DMS 273 (cell line): ENCODE data around the gene MBLAC1.
"Not testable (repeated sequence)": the region's sequence is repeated elsewhere in the genome, so short reads cannot be mapped to it uniquely, and the experiment has no call there.

Experiments used
- DNase-seq: peaks from one replicate; lab custom pipeline; 2025; ENCODE audit not compliant: unreplicated experiment; lab: John Stamatoyannopoulos, UW

MBLAC1 gene

GRCh38 chr7:100122067-100122466, 4.7 kb upstream of the MBLAC1 start:
- DNase-seq: no peak

DNA sequence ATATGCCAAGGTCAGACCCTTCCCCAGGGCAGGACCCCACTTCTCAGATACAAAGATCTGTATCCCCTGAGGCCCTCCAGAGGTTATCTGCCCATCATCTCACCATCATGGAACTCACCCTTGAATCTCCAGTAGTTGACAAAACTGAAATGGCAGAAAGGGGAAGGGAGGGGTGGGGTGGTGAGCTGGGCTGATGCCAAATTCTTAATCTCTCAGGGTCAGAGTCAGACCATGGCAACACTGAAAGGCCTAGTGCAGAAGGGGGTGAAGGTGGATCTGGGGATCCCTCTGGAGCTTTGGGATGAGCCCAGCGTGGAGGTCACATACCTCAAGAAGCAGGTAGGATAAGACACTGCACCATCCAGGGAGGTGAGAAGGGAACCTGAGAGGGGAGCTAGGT, 4.2 kb upstream of the MBLAC1 start:
- DNase-seq: no peak

GRCh38 chr7:100124301-100125230, 2.2 kb upstream of the MBLAC1 start:
- no peak for DNase-seq

DNA sequence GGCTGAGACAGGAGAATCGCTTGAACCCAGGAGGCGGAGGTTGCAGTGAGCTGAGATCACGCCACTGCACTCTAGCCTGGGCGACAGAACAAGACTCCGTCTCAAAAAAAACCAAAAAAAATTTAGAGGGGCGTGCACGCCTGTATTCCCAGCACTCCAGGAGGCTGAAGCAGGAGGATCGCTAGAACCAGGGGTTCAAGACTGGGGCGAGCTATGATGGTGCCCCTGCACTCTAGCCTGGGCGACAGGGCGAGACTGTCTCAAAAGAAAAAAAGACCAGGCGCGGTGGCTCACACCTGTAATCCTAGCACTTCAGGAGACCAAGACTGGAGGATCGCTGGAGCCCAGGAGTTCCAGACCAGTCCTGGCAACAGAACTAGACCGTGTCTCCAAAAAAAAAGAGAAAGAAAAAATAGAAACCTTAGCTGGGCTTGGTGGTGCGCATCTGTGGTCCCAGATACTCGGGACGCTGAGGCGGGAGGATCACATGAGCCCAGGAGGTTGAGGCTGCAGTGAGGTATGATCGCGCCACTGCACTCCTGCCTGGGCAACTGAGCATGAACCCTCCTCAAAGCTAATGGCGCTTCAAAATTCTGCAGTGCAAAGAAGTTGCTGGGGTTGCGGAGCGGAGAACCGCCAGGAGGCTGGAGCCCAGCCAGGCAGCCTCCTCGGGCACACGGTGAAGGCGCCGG, 382 bp upstream of the MBLAC1 start:
- DNase-seq: no peak

DNA sequence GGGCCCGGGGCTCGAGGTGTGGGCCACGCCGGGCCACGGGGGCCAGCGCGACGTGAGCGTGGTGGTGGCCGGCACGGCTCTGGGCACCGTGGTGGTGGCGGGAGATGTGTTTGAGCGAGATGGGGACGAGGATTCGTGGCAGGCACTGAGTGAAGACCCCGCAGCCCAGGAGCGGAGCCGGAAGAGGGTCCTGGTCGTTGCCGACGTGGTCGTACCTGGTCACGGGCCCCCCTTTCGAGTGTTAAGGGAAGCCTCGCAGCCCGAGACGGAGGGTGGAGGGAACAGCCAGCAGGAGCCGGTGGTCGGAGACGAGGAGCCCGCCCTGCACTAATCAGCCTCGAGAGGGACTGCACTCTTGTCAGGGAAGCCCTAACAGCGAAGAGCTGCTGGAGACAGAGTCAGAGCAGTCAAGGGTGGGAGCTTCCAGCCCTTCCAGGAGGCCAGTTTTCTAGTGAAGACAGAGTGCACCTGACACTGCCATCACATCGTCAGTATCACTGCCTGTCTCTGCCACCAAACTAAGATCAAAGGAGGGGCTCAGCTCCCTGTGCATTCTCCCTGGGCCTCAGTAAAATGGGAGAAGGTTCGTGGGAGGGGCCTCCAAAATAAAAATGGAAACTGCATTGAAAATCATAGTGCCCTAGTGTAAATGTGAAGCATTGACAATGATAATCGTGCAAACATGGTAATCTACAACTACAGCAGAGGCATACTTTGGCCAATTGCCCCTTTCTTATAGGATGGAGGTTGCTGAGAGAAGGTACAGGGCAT, 1.3 kb downstream of the MBLAC1 start:
- DNase-seq: peak; percentile 58

GRCh38 chr7:100128637-100128963, 1.8 kb downstream of the MBLAC1 start:
- DNase-seq: no peak

GRCh38 chr7:100130220-100130607, 3.4 kb downstream of the MBLAC1 start:
- not testable (repeated sequence) for DNase-seq

DNA sequence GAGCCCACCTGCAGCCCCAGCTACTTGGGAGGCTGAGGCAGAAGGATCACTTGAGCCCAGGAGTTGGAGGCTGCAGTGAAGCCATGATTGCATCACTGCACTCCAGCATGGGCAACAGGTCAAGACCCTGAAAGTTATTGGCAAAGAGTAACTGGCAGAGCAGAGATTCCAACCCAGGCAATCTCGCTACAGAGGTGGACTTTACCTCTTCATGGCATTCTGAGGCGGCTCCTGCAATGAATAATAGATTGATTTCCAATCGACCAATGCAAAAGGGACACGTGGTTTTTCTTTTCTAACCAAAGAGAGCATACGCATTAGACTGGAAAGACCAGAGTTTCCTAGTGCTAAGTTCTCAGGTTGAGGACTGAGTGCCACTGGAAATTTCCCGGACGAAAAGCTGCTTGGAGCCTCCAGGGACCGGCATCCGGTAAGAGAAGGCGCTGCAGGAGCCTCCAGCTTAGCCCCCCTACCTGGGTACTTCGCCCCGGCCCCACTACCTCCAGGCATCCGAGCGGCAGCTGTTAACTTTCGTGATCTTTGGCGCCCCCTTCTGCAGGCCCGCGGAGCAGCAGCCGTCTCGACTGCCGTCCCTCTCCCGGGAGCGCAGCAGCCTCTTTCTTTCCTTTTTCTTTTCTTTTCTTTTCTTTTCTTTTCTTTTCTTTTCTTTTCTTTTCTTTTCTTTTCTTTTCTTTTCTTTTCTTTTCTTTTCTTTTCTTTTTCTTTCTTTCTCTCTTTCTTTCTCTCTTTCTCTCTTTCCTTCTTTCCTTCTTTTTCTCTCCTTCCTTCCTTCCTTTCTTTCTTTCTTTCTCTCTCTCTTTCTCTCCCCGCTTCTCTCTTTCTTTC, 4.1 kb downstream of the MBLAC1 start:
- DNase-seq: peak; percentile 92

GRCh38 chr7:100132126-100132525, 5.4 kb downstream of the MBLAC1 start:
- peak; percentile 44 for DNase-seq

DNA sequence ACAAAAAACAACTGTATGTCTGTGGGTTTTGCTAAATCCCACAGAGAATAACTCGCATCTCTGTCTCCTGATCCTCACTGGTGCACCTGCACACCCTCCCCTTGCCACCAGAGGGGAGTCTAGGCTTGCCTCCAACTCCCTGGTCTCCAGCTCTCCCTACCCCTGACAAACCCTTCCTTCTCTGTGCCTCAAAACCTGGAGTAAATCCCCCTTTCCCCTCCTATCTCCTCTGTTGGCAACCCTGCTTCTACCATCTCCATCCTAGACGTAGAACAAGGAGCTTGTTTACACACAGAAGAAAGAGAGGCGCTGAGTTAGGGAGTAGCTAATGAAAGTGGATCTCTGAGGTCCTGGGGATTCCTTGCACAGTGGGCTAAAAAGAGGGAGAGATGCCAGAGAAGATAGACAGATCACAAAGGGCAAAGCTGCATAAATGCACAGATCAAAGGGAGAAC, 6.0 kb downstream of the MBLAC1 start:
- peak; percentile 92 for DNase-seq

- no peak for DNase-seq
Observed at GRCh38 chr7:100137851-100138760, 11.3 kb downstream of the MBLAC1 start.

- DNase-seq: no peak
Observed at GRCh38 chr7:100141555-100141949, 14.8 kb downstream of the MBLAC1 start.

DNA sequence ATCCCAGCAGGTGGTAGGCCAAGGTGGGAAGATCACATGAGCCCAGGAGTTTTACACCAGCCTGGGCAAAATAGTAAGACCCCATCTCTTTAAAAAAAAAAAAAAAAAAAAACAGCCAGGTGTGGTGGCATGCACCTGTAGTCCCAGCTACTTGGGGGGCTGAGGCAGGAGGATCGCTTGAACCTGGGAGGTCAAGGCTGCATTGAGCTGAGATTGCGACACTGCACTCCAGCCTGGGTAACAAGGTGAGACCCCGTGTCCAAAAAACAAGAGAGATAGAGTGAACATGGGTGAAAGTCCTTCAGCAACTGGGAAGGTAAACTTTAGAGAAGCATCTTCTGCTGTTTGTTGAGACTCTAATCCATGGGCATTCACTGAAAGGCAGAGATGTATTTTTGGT, 15.7 kb downstream of the MBLAC1 start:
- no peak for DNase-seq

DNA sequence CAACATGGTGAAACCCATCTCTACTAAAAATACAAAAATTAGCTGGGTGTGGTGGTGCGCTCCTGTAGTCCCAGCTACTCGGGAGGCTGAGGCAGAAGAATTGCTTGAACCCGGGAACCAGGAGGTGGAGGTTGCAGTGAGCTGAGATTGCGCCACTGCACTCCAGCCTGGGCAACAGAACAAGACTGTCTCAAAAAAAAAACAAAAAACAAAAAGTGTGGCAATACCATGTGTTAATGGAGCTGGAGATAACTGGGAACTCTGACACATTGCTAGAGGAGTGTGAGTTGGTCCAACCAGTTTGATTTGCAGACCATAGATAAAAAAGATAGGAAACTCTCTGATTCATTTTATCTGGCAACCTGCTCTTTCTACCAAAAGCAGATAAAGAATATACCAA, 19.6 kb downstream of the MBLAC1 start:
- DNase-seq: not testable (repeated sequence)

DNA sequence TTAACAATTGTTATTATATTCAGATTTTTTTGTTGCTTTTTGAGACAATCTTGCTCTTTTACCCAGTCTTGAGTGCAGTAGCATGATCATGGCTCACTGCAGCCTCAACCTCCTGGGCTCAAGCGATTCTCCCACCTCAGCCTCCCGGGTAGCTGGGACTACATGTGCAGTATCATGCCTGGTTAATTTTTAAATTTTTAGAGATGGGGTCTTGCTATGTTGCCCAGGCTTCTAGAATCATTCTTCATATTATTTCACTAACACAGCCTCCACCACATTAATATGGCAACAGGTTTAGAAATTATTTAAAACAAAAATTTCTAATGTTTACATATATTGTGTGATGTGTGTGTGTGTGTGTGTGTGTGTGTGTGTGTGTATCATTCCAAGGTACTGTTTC, 20.5 kb downstream of the MBLAC1 start:
- DNase-seq: no peak

DNA sequence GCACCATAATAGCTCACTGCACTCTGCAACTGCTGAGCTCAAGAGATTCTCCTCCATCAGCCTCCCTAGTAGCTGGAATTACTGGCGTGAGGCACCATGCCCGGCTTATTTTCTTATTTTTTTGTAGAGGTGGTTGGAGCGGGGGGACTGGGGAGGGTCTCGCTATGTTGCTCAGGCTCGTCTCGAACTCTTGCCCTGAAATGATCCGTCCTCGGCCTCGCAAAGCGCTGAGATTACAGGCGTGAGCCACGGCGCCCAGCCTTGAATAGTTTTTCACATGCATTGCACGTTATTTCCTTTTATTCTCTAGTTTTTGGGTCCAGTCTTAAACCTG, 21.4 kb downstream of the MBLAC1 start:
- no peak for DNase-seq

DNA sequence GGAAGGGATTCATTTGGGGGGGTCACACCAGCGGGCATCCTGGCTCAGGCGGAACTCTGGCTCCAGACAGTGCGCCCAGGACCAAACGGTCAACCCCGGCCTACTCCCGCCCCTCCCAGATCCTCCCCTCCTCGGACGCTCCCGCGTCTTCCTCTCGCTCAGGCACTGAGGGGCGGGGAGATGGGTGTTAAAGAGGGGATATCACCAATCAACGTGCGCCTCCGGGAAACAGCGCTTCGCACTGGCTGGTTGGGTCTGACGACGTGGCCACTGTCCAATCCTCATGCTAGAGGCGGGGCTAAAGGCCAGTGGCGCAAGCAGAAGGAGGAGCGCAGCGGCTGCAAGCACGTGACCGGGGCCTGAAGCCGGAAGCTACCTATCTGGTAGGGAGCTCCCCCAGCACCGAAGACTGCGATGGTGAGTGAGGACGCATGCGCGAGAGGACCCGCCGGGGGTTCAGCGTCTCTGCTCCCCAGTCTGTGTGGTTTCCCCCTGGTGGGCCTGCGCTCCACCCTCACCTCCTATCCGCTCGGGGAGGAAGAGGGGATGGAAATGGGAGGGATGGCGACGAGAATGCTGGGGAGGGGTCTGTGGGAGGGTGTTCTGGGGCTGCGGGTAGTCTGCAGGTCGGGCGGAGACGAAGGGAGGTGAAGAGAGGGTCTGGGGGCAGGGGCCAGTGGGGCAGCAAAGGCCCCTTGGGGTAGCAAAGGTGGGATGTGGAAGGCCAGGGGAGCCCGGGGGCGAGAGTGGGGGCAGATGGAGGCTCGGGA, 22.0 kb downstream of the MBLAC1 start, which contains the start of gene LAMTOR4:
TSS of gene LAMTOR4 (plus strand) at position 360 of the 770 bp plus-strand sequence. CDS start at position 415, 55 bp downstream.
- peak; percentile 100 for DNase-seq

DNA sequence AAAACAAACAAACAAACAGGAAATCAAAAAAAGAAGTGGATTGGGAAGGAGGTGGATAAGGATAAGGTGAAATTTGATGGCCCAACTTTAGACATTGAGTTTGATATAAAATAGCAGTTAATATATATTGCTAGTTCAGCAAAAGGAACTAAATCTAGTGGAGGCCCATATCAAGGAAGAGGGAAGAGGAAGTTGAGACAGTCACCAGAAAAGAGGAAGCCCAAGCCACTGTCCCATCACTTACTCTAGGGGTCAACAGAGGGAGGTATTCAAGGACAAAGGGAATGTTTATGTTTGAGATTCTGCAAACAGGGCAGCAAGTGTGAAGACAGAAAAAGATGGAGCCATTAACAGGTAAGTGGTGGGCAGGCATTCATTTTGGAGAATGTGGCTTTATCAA, 25.6 kb downstream of the MBLAC1 start:
- no peak for DNase-seq
